Measurements from ENCODE around the gene COPZ1.

The COPZ1 gene

GRCh38 chr12:54330442-54330841, 5.5 kb downstream of the COPZ1 start:
- no peak overlapping the region for H3K27ac ChIP-seq (ENCODE audit: low read depth, low read length)
- H3K36me3 ChIP-seq (ENCODE audit: control insufficient read depth in 5 of 5, insufficient read depth in 5 of 5, low read length in 5 of 5): peaks cover 0 to 6% (median 3%) of the 10 kb centered on the region in 5 donors
- H3K4me3 ChIP-seq (ENCODE audit: low read depth in 1 of 5, low read length in 5 of 5): no peak overlapping the region
- H3K27me3 ChIP-seq (ENCODE audit: control insufficient read depth in 5 of 5, insufficient read depth in 4 of 5, low read length in 5 of 5): no peaks in the 10 kb centered on the region
- H3K4me1 ChIP-seq (ENCODE audit: control insufficient read depth in 5 of 5, insufficient read depth in 5 of 5, low read length in 5 of 5): peaks cover 0 to 42% (median 22%) of the 10 kb centered on the region in 5 donors
- H3K9me3 ChIP-seq (ENCODE audit: control insufficient read depth in 5 of 5, low read length in 5 of 5): no peaks in the 10 kb centered on the region
- H3K9ac ChIP-seq (ENCODE audit: low read length in 5 of 5): peak overlapping the region in 1 of 5 donors; percentile 48

GRCh38 chr12:54331461-54331860, 6.5 kb downstream of the COPZ1 start:
- Histone ChIP-seq H3K9ac (ENCODE audit: low read length in 5 of 5) (no peak overlapping the region), H3K4me3 (ENCODE audit: low read depth in 1 of 5, low read length in 5 of 5) (no peak overlapping the region), H3K27ac (ENCODE audit: low read depth, low read length) (no peak overlapping the region), H3K9me3 (ENCODE audit: control insufficient read depth in 5 of 5, low read length in 5 of 5) (no peaks in the 10 kb centered on the region), H3K36me3 (ENCODE audit: control insufficient read depth in 5 of 5, insufficient read depth in 5 of 5, low read length in 5 of 5) (peaks cover 0 to 6% (median 3%) of the 10 kb centered on the region in 5 donors), H3K27me3 (ENCODE audit: control insufficient read depth in 5 of 5, insufficient read depth in 4 of 5, low read length in 5 of 5) (no peaks in the 10 kb centered on the region), H3K4me1 (ENCODE audit: control insufficient read depth in 5 of 5, insufficient read depth in 5 of 5, low read length in 5 of 5) (peaks cover 0 to 35% (median 15%) of the 10 kb centered on the region in 5 donors)

GRCh38 chr12:54333420-54334034, 8.6 kb downstream of the COPZ1 start:
- Histone ChIP-seq H3K9me3 (ENCODE audit: control insufficient read depth in 5 of 5, low read length in 5 of 5) (no peaks in the 10 kb centered on the region), H3K27me3 (ENCODE audit: control insufficient read depth in 5 of 5, insufficient read depth in 4 of 5, low read length in 5 of 5) (no peaks in the 10 kb centered on the region), H3K4me3 (ENCODE audit: low read depth in 1 of 5, low read length in 5 of 5) (no peak overlapping the region), H3K27ac (ENCODE audit: low read depth, low read length) (no peak overlapping the region), H3K4me1 (ENCODE audit: control insufficient read depth in 5 of 5, insufficient read depth in 5 of 5, low read length in 5 of 5) (peaks cover 3 to 44% (median 25%) of the 10 kb centered on the region in 5 donors), H3K9ac (ENCODE audit: low read length in 5 of 5) (no peak overlapping the region), H3K36me3 (ENCODE audit: control insufficient read depth in 5 of 5, insufficient read depth in 5 of 5, low read length in 5 of 5) (peaks cover 0 to 5% (median 3%) of the 10 kb centered on the region in 5 donors)

- Histone ChIP-seq H3K4me3 (ENCODE audit: low read depth in 1 of 5, low read length in 5 of 5) (no peak overlapping the region), H3K9me3 (ENCODE audit: control insufficient read depth in 5 of 5, low read length in 5 of 5) (no peaks in the 10 kb centered on the region), H3K9ac (ENCODE audit: low read length in 5 of 5) (peak overlapping the region in 1 of 5 donors; percentile 22), H3K27me3 (ENCODE audit: control insufficient read depth in 5 of 5, insufficient read depth in 4 of 5, low read length in 5 of 5) (no peaks in the 10 kb centered on the region), H3K4me1 (ENCODE audit: control insufficient read depth in 5 of 5, insufficient read depth in 5 of 5, low read length in 5 of 5) (peaks cover 5 to 44% (median 23%) of the 10 kb centered on the region in 5 donors), H3K27ac (ENCODE audit: low read depth, low read length) (peak overlapping the region; percentile 26), H3K36me3 (ENCODE audit: control insufficient read depth in 5 of 5, insufficient read depth in 5 of 5, low read length in 5 of 5) (peaks cover 10 to 22% (median 16%) of the 10 kb centered on the region in 5 donors)
Measured at GRCh38 chr12:54337280-54337842, 12.4 kb downstream of the COPZ1 start.

GRCh38 chr12:54337854-54338650, 13.1 kb downstream of the COPZ1 start:
- H3K9ac ChIP-seq (ENCODE audit: low read length in 5 of 5): peak overlapping the region in 1 of 5 donors; percentile 22
- no peak overlapping the region for H3K4me3 ChIP-seq (ENCODE audit: low read depth in 1 of 5, low read length in 5 of 5)
- peak overlapping the region; percentile 26 for H3K27ac ChIP-seq (ENCODE audit: low read depth, low read length)
- peaks cover 17 to 29% (median 21%) of the 10 kb centered on the region in 5 donors for H3K36me3 ChIP-seq (ENCODE audit: control insufficient read depth in 5 of 5, insufficient read depth in 5 of 5, low read length in 5 of 5)
- no peaks in the 10 kb centered on the region for H3K27me3 ChIP-seq (ENCODE audit: control insufficient read depth in 5 of 5, insufficient read depth in 4 of 5, low read length in 5 of 5)
- no peaks in the 10 kb centered on the region for H3K9me3 ChIP-seq (ENCODE audit: control insufficient read depth in 5 of 5, low read length in 5 of 5)
- peaks cover 5 to 40% (median 22%) of the 10 kb centered on the region in 5 donors for H3K4me1 ChIP-seq (ENCODE audit: control insufficient read depth in 5 of 5, insufficient read depth in 5 of 5, low read length in 5 of 5)

- Histone ChIP-seq H3K27me3 (ENCODE audit: control insufficient read depth in 5 of 5, insufficient read depth in 4 of 5, low read length in 5 of 5) (no peaks in the 10 kb centered on the region), H3K36me3 (ENCODE audit: control insufficient read depth in 5 of 5, insufficient read depth in 5 of 5, low read length in 5 of 5) (peaks cover 24 to 36% (median 28%) of the 10 kb centered on the region in 5 donors), H3K27ac (ENCODE audit: low read depth, low read length) (no peak overlapping the region), H3K4me3 (ENCODE audit: low read depth in 1 of 5, low read length in 5 of 5) (no peak overlapping the region), H3K9ac (ENCODE audit: low read length in 5 of 5) (no peak overlapping the region), H3K9me3 (ENCODE audit: control insufficient read depth in 5 of 5, low read length in 5 of 5) (no peaks in the 10 kb centered on the region), H3K4me1 (ENCODE audit: control insufficient read depth in 5 of 5, insufficient read depth in 5 of 5, low read length in 5 of 5) (peaks cover 5 to 40% (median 22%) of the 10 kb centered on the region in 5 donors)
Measured at GRCh38 chr12:54338698-54339296, 13.9 kb downstream of the COPZ1 start.

GRCh38 chr12:54340846-54341245, 15.9 kb downstream of the COPZ1 start:
- Histone ChIP-seq H3K27ac (ENCODE audit: low read depth, low read length) (no peak overlapping the region), H3K27me3 (ENCODE audit: control insufficient read depth in 5 of 5, insufficient read depth in 4 of 5, low read length in 5 of 5) (no peaks in the 10 kb centered on the region), H3K36me3 (ENCODE audit: control insufficient read depth in 5 of 5, insufficient read depth in 5 of 5, low read length in 5 of 5) (peaks cover 30 to 52% (median 40%) of the 10 kb centered on the region in 5 donors), H3K9ac (ENCODE audit: low read length in 5 of 5) (no peak overlapping the region), H3K9me3 (ENCODE audit: control insufficient read depth in 5 of 5, low read length in 5 of 5) (no peaks in the 10 kb centered on the region), H3K4me1 (ENCODE audit: control insufficient read depth in 5 of 5, insufficient read depth in 5 of 5, low read length in 5 of 5) (peaks cover 5 to 34% (median 22%) of the 10 kb centered on the region in 5 donors), H3K4me3 (ENCODE audit: low read depth in 1 of 5, low read length in 5 of 5) (no peak overlapping the region)

- H3K27me3 ChIP-seq (ENCODE audit: control insufficient read depth in 5 of 5, insufficient read depth in 4 of 5, low read length in 5 of 5): no peaks in the 10 kb centered on the region
- no peaks in the 10 kb centered on the region for H3K9me3 ChIP-seq (ENCODE audit: control insufficient read depth in 5 of 5, low read length in 5 of 5)
- H3K4me1 ChIP-seq (ENCODE audit: control insufficient read depth in 5 of 5, insufficient read depth in 5 of 5, low read length in 5 of 5): peaks cover 5 to 34% (median 22%) of the 10 kb centered on the region in 5 donors
- H3K27ac ChIP-seq (ENCODE audit: low read depth, low read length): no peak overlapping the region
- H3K36me3 ChIP-seq (ENCODE audit: control insufficient read depth in 5 of 5, insufficient read depth in 5 of 5, low read length in 5 of 5): peaks cover 30 to 57% (median 46%) of the 10 kb centered on the region in 5 donors
- no peak overlapping the region for H3K4me3 ChIP-seq (ENCODE audit: low read depth in 1 of 5, low read length in 5 of 5)
- no peak overlapping the region for H3K9ac ChIP-seq (ENCODE audit: low read length in 5 of 5)
Measured at GRCh38 chr12:54341378-54342300, 16.7 kb downstream of the COPZ1 start.

GRCh38 chr12:54349036-54349435, 24.1 kb downstream of the COPZ1 start:
- Histone ChIP-seq H3K27ac (ENCODE audit: low read depth, low read length) (no peak overlapping the region), H3K9me3 (ENCODE audit: control insufficient read depth in 5 of 5, low read length in 5 of 5) (no peaks in the 10 kb centered on the region), H3K36me3 (ENCODE audit: control insufficient read depth in 5 of 5, insufficient read depth in 5 of 5, low read length in 5 of 5) (peaks cover 23 to 67% (median 62%) of the 10 kb centered on the region in 5 donors), H3K4me1 (ENCODE audit: control insufficient read depth in 5 of 5, insufficient read depth in 5 of 5, low read length in 5 of 5) (peaks cover 14 to 50% (median 42%) of the 10 kb centered on the region in 5 donors), H3K27me3 (ENCODE audit: control insufficient read depth in 5 of 5, insufficient read depth in 4 of 5, low read length in 5 of 5) (no peaks in the 10 kb centered on the region), H3K4me3 (ENCODE audit: low read depth in 1 of 5, low read length in 5 of 5) (no peak overlapping the region), H3K9ac (ENCODE audit: low read length in 5 of 5) (no peak overlapping the region)

Measured in subcutaneous abdominal adipose tissue (tissue), 5 donors.